ENCODE measurements around the gene CACNA1B. TPM values are rescaled to one million over a fixed set of nuclear protein-coding genes. Genes with fewer than 3 reads are reported as not detected.

The CACNA1B gene
- total RNA-seq, 1 experiment from 2014 or later: not detected

GRCh38 chr9:138021251-138022056, 143.9 kb downstream of the CACNA1B start:
- Histone ChIP-seq H3K9me3 (no peaks in the 10 kb centered on the region), H3K27me3 (peaks cover 13% of the 10 kb centered on the region), H3K36me3 (no peaks in the 10 kb centered on the region), H3K4me3 (no peak overlapping the region)
- DNase-seq: no peak

- Histone ChIP-seq H3K4me3 (no peak overlapping the region), H3K9me3 (no peaks in the 10 kb centered on the region), H3K36me3 (no peaks in the 10 kb centered on the region), H3K27me3 (peaks cover 13% of the 10 kb centered on the region)
- DNase-seq: no peak
These were observed 144.6 kb downstream of the CACNA1B start for GRCh38 chr9:138022121-138022741.

DNA sequence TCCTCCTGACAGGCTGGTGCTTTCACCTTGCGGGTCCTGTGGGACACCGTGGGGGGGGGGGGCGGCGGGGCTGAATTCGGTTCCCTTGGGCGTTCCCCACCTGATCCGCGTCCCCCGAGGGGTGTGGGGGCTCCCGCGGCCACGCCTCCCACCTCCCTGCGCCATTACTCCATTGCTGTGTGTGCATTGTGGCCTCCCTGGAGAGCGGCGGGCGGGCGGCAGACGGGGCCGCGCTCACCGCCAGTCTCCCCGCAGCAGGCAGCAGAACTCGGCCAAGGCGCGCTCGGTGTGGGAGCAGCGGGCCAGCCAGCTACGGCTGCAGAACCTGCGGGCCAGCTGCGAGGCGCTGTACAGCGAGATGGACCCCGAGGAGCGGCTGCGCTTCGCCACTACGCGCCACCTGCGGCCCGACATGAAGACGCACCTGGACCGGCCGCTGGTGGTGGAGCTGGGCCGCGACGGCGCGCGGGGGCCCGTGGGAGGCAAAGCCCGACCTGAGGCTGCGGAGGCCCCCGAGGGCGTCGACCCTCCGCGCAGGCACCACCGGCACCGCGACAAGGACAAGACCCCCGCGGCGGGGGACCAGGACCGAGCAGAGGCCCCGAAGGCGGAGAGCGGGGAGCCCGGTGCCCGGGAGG, 145.3 kb downstream of the CACNA1B start:
- no peaks in the 10 kb centered on the region for H3K36me3 ChIP-seq
- H3K4me3 ChIP-seq: no peak overlapping the region
- DNase-seq: no peak
- peaks cover 13% of the 10 kb centered on the region for H3K27me3 ChIP-seq
- H3K9me3 ChIP-seq: no peaks in the 10 kb centered on the region

GRCh38 chr9:138023394-138024124, 146.0 kb downstream of the CACNA1B start:
- DNase-seq: no peak
- peaks cover 14% of the 10 kb centered on the region for H3K27me3 ChIP-seq
- H3K36me3 ChIP-seq: no peaks in the 10 kb centered on the region
- H3K4me3 ChIP-seq: no peak overlapping the region
- no peaks in the 10 kb centered on the region for H3K9me3 ChIP-seq

GRCh38 chr9:138024131-138024530, 146.5 kb downstream of the CACNA1B start:
- DNase-seq: no peak

DNA sequence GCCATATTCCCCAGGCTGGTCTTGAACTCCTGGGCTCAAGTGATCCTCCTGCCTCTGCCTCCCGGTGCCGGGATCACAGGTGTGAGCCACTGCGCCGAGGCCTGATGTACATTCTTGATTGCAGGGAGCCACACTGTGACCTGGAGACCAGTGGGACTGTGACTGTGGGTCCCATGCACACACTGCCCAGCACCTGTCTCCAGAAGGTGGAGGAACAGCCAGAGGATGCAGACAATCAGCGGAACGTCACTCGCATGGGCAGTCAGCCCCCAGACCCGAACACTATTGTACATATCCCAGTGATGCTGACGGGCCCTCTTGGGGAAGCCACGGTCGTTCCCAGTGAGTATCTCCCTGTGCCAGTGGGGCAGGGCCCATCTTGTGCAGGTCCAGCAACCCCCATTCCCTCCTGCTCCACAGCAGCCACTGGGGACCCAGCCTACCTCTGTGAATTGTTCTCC, 147.3 kb downstream of the CACNA1B start:
- no peaks in the 10 kb centered on the region for H3K36me3 ChIP-seq
- DNase-seq: no peak
- no peaks in the 10 kb centered on the region for H3K9me3 ChIP-seq
- peaks cover 21% of the 10 kb centered on the region for H3K27me3 ChIP-seq
- H3K4me3 ChIP-seq: no peak overlapping the region

More at GRCh38 chr9:138024131-138024530, 146.5 kb downstream of the CACNA1B start:
- Histone ChIP-seq H3K9me3 (no peaks in the 10 kb centered on the region), H3K27me3 (peaks cover 19% of the 10 kb centered on the region), H3K36me3 (no peaks in the 10 kb centered on the region), H3K4me3 (no peak overlapping the region)

DNA sequence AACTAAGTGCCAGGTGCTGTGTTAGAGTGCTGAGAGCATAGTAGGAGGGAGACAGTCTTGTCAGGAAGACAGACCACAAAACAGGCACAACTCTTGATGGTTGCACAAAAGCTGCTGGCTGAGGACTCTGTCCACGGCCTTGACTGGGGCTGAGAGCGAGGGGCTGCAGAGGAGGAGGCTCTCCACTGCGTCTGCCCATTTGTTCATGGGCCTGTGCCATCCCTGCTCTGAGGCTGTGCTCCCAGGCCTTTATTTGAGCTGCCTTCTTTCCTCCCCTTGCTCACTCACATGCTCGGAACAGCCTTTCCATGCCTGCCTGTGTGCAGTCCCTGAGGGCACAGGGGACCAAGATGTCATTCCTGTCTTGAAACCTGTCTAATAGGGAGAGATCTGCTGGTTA, 147.8 kb downstream of the CACNA1B start:
- Histone ChIP-seq H3K36me3 (no peaks in the 10 kb centered on the region), H3K4me3 (no peak overlapping the region), H3K9me3 (no peaks in the 10 kb centered on the region), H3K27me3 (peaks cover 23% of the 10 kb centered on the region)
- no peak for DNase-seq

DNA sequence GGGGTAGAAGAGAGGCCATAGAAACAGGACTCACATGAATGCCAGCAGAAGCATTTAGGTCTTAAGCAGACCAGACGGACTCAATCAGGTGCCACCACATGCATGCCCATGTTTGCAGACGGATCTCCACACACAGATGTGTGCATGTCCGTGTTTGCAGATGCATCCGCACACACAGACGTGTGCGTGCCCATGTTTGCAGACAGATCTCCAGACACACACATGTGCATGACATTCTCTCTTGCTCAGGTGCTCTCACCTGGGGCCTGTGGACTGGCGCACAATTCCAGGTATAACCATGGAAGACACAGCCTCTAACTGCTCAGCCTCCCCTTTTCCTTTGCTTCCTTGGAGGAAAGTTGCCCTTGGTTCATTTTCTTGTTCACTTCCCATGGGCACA, 148.3 kb downstream of the CACNA1B start:
- no peak for DNase-seq
- peaks cover 24% of the 10 kb centered on the region for H3K27me3 ChIP-seq
- no peaks in the 10 kb centered on the region for H3K9me3 ChIP-seq
- H3K36me3 ChIP-seq: no peaks in the 10 kb centered on the region
- H3K4me3 ChIP-seq: no peak overlapping the region

GRCh38 chr9:138028596-138028995, 151.0 kb downstream of the CACNA1B start:
- peaks cover 27% of the 10 kb centered on the region for H3K27me3 ChIP-seq
- H3K4me3 ChIP-seq: no peak overlapping the region
- no peaks in the 10 kb centered on the region for H3K36me3 ChIP-seq
- DNase-seq: no peak
- peaks cover 4% of the 10 kb centered on the region for H3K9me3 ChIP-seq

- Histone ChIP-seq H3K36me3 (no peaks in the 10 kb centered on the region), H3K4me3 (no peak overlapping the region), H3K27me3 (peaks cover 20% of the 10 kb centered on the region), H3K9me3 (peaks cover 4% of the 10 kb centered on the region)
- no peak for DNase-seq
These were observed 153.6 kb downstream of the CACNA1B start for GRCh38 chr9:138031186-138031585.

DNA sequence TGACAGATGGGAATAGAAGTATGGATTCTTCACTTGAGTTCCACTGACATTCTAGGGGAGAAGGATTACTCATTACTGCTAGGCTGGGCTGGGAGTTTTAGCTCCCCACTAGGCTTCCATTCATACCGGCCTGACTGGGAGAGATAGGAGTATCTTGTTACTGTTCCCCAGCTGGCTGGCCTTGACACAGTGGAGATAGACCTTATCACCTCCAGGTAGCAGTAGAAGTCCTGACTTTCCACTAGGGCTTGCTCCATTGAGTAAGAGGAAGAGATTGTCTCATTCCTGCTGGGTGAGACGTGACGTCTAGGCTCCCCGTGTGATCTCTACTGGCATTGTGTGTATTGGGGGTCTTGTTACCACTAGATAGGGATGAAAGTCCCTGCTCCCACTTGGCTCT, 156.4 kb downstream of the CACNA1B start:
- no peak overlapping the region for H3K4me3 ChIP-seq
- peaks cover 4% of the 10 kb centered on the region for H3K9me3 ChIP-seq
- no peak for DNase-seq
- H3K27me3 ChIP-seq: peaks cover 18% of the 10 kb centered on the region
- no peaks in the 10 kb centered on the region for H3K36me3 ChIP-seq

DNA sequence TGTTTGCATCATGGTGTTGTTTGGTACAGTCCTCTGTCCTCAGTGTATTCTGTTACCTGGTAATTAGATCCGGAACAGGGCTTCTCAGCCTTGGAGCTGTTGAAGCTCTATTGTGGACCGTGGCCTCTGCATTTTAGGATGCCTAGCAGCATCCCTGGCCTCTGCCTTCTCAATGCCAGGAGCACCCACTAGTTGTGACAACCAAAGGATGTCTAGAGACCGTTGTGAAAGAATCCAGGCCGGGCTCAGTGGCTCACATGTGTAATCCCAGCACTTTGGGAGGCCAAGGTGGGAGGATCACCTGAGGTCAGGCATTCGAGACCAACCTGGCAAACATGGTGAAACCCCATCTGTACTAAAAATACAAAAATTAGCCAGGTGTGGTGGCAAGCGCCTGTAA, 159.6 kb downstream of the CACNA1B start:
- no peak for DNase-seq
- H3K4me3 ChIP-seq: no peak overlapping the region
- H3K36me3 ChIP-seq: no peaks in the 10 kb centered on the region

DNA sequence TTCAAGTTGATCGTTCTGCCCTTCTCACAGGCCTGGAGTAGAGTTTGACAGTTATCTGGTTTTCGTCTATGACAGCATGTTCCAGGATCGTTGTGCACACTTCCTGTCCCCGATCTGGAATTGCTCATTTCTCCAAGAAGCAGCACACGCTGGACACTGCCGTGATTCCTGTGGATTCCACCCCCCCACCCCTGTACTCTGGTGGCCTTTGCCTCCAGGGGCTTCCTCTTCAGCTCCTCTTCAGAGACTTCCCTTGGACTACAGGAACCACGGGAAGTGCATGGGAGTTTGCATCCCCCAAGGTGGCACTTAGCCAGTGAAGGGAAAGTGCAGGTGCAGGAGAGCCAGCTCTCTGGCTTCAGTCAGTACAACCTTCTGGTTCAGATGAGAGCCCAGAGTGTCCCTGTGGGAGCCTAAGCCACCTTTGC, 160.7 kb downstream of the CACNA1B start:
- no peak for DNase-seq
- Histone ChIP-seq H3K9me3 (no peaks in the 10 kb centered on the region), H3K36me3 (no peaks in the 10 kb centered on the region), H3K27me3 (peaks cover 3% of the 10 kb centered on the region; the same call in 1 of the 2 replicates), H3K4me3 (no peak overlapping the region)

More for the DNA sequence above, 159.6 kb downstream of the CACNA1B start:
- Histone ChIP-seq H3K27me3 (peaks cover 9% of the 10 kb centered on the region), H3K9me3 (peaks cover 4% of the 10 kb centered on the region)

DNA sequence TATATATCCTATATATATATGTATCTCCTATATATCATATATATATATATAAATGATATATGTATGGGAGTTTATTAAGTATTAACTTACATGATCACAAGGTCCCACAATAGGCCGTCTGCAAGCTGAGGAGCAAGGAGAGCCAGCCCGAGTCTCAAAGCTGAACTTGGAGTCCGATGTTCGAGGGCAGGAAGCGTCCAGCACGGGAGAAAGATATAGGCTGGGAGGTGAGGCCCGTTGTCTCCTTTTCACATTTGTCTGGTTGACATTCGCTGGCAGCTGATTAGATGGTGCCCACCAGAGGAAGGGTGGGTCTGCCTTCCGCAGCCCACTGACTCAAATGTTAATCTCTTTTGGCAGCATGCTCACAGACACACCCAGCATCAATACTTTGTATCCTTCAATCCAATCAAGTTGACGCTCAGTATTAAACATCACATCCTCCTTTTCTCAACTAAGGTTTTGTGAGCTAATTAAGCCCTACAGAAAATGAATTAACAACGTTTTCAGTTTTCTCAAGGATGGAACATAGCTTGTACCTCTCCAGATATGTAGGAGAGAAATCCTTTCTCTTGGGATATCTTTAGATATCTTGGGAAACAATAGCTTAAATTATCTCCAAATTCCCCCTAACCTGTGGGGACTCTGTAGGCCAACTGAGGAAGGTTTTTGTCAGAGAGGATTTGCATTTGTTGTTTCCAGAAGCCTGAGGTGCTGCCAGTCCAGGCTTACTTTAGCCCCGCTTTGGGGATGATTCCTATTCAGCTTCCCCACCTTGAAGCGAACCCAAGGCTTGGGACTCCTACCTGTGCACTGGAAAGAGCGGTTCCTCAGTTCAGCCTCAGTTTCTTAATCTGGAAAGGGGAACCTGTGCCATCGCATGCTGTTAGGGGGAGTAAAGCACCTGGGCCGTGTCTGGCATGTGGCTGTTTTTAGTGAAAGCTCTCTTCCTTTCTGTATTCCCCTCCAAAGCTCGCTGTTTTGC, 163.2 kb downstream of the CACNA1B start:
- no peak for DNase-seq
- no peaks in the 10 kb centered on the region for H3K36me3 ChIP-seq
- H3K27me3 ChIP-seq: peaks cover 2% of the 10 kb centered on the region; the same call in 1 of the 2 replicates
- H3K4me3 ChIP-seq: no peak overlapping the region
- H3K9me3 ChIP-seq: no peaks in the 10 kb centered on the region

DNA sequence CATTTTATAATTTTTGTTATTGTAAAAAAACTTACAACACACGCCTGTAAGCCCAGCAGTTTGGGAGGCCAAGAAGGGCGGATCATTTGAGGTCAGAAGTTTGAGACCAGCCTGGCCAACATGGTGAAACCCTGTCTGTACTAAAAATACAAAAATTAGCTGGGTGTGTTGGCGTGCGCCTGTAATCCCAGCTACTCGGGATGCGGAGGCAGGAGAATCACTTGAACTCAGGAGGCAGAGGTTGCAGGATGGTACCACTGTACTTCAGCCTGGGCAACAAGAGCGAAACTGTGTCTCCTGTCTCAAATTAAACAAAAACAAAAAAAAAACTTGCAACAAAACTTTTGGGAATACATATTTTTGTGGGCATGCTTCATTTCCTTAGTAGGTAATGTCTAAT, 164.6 kb downstream of the CACNA1B start:
- no peaks in the 10 kb centered on the region for H3K36me3 ChIP-seq
- H3K27me3 ChIP-seq: no peaks in the 10 kb centered on the region; the same call in 1 of the 2 replicates
- H3K4me3 ChIP-seq: no peak overlapping the region
- no peak for DNase-seq
- H3K9me3 ChIP-seq: no peaks in the 10 kb centered on the region

GRCh38 chr9:138042640-138043039, 165.1 kb downstream of the CACNA1B start:
- H3K27me3 ChIP-seq: no peaks in the 10 kb centered on the region; the same call in 1 of the 2 replicates
- no peak overlapping the region for H3K4me3 ChIP-seq
- no peak for DNase-seq
- H3K36me3 ChIP-seq: no peaks in the 10 kb centered on the region
- no peaks in the 10 kb centered on the region for H3K9me3 ChIP-seq
